ENCODE measurements around the gene EMC9.

The EMC9 gene, protein sequence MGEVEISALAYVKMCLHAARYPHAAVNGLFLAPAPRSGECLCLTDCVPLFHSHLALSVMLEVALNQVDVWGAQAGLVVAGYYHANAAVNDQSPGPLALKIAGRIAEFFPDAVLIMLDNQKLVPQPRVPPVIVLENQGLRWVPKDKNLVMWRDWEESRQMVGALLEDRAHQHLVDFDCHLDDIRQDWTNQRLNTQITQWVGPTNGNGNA

DNA sequence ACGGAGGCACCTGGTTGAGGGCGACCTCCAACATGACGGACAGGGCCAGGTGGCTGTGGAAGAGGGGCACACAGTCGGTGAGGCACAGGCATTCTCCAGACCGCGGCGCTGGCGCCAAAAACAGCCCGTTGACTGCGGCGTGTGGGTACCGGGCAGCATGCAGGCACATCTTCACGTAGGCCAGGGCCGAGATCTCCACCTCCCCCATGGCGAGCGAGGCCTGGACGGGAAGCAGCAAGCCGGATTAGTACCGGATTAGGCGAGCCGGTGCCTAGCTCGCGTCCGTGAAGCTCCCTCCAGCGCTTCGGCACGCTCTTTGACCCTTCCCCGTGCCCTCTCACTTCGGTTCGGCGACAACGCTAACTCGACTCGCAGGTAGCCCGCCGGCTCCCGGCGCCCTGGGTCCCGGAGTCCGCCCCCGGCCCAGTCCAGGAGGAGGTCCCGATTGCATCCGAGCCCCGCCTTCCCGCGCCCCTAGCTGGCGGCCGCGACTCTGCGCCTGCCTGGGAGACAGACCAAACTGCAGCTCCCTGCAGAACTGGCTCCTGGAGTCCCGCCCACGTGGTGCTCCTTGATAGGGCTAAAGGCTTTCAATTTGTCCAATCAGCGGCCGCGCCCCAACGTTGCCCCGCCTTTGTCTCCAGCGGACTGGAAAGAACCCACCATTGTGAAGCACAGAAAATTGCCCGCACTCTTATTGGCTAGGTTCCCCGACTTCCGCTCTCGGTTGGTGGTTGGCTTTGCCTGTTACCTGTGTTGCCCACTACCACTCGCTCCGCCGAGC, at the start of gene EMC9:
Gene EMC9, minus strand, starts transcription at position 495 of the 784 bp plus-strand sequence. Its CDS starts 287 bp downstream, at position 208.
- Histone ChIP-seq H3K36me3 (ENCODE audit: control insufficient read depth, insufficient read depth, low read length) (peaks cover 28% of the 10 kb centered on the region), H3K27me3 (replicated peaks; ENCODE audit: control insufficient read depth, insufficient read depth, low read length) (no peaks in the 10 kb centered on the region)
- peak; percentile 7 for TF ChIP-seq CTCF (IDR thresholded peaks at IDR 0.05; ENCODE audit: insufficient read depth, low read length, poor library complexity, severe bottlenecking)

GRCh38 chr14:24190416-24190815, 49.0 kb upstream of the EMC9 start:
- H3K36me3 ChIP-seq (ENCODE audit: control insufficient read depth, insufficient read depth, low read length) = peaks cover 24% of the 10 kb centered on the region
- no peak for TF ChIP-seq CTCF (IDR thresholded peaks at IDR 0.05; ENCODE audit: insufficient read depth, low read length, poor library complexity, severe bottlenecking)

More for the DNA sequence above, at the start of gene EMC9:
- peak; percentile 99 for DNase-seq (ENCODE audit: extremely low read depth, insufficient read length)
- H3K4me3 ChIP-seq (replicated peaks; ENCODE audit: low read depth, low read length) = peak within 1 kb of the TSS; percentile 74

DNA sequence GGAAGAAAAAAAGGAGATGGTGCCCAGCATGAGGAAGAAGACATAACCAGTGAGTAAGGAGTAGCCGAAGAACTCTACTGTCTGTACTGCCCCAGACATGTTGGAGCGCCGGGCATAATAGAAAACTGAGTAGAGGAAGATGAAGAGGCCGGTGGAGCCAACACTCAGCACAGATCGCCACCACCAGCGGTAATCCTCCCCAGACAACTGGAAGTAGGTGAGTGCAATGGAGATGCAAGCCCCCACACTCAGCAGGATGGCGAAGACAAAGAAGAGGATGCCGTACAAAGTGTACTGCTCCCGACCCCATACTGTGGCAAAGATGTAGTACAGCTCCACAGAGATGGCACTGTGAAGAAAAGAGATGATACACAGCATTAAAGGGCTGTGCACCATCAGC, 48.1 kb upstream of the EMC9 start:
- TF ChIP-seq CTCF (IDR thresholded peaks at IDR 0.05; ENCODE audit: insufficient read depth, low read length, poor library complexity, severe bottlenecking) = no peak
- H3K36me3 ChIP-seq (ENCODE audit: control insufficient read depth, insufficient read depth, low read length) = peaks cover 33% of the 10 kb centered on the region

More at GRCh38 chr14:24190416-24190815, 49.0 kb upstream of the EMC9 start:
- Histone ChIP-seq H3K27me3 (replicated peaks; ENCODE audit: control insufficient read depth, insufficient read depth, low read length) (no peaks in the 10 kb centered on the region), H3K4me3 (replicated peaks; ENCODE audit: low read depth, low read length) (no peak overlapping the region)
- no peak for DNase-seq (ENCODE audit: extremely low read depth, insufficient read length)

GRCh38 chr14:24189059-24189375, 47.6 kb upstream of the EMC9 start:
- no peak for TF ChIP-seq CTCF (IDR thresholded peaks at IDR 0.05; ENCODE audit: insufficient read depth, low read length, poor library complexity, severe bottlenecking)
- Histone ChIP-seq H3K27me3 (replicated peaks; ENCODE audit: control insufficient read depth, insufficient read depth, low read length) (no peaks in the 10 kb centered on the region), H3K36me3 (ENCODE audit: control insufficient read depth, insufficient read depth, low read length) (peaks cover 37% of the 10 kb centered on the region), H3K4me3 (replicated peaks; ENCODE audit: low read depth, low read length) (peak overlapping the region; percentile 29)
- no peak for DNase-seq (ENCODE audit: extremely low read depth, insufficient read length)

More for the DNA sequence above, 48.1 kb upstream of the EMC9 start:
- no peak for DNase-seq (ENCODE audit: extremely low read depth, insufficient read length)
- Histone ChIP-seq H3K4me3 (replicated peaks; ENCODE audit: low read depth, low read length) (no peak overlapping the region), H3K27me3 (replicated peaks; ENCODE audit: control insufficient read depth, insufficient read depth, low read length) (no peaks in the 10 kb centered on the region)

DNA sequence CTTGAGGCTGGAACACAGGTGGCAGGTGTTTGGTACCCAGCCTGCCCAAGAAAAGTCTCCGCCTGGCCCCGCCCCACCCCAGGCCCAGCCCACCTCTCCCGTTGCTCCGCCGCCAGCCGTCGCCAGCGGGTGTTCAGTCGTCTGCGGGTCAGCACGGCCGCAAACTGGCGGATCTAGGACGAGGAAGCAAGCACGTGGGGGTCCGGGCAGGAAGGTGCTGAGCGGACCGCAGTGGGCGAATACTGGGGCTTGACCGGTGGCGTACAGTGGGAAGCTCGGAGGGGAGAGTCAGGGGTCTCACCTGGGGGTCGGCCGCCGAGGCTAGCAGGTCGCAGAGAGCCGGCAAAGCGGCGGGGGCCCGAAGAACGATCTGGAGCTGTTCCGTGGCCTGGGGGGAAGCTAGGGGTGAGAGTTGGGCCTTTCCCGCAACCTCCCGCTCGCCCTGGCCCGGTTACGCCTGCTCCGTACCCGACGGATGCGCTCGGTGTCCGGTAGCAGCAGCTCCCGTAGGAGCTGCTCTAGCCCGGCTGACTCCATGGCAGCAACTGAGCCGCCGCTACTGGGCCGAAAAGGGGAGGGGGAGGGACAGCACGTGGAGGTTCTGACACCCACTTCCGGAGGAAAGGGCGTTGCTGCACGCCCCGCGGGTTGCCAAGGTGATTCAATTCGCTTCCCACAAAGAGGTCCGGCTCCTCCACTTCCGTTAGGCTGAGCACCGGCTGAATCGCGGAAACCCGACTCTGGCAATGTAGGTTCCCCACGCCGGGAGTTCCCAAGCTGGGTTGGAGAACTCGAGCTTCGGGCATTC, 47.1 kb upstream of the EMC9 start, which contains the start of gene IPO4:
Gene IPO4, minus strand, starts transcription at position 566 of the 808 bp plus-strand sequence. Its CDS starts 29 bp downstream, at position 537.
- Histone ChIP-seq H3K4me3 (replicated peaks; ENCODE audit: low read depth, low read length) (peak within 1 kb of the TSS; percentile 83), H3K36me3 (ENCODE audit: control insufficient read depth, insufficient read depth, low read length) (peaks cover 42% of the 10 kb centered on the region), H3K27me3 (replicated peaks; ENCODE audit: control insufficient read depth, insufficient read depth, low read length) (no peaks in the 10 kb centered on the region)
- no peak for TF ChIP-seq CTCF (IDR thresholded peaks at IDR 0.05; ENCODE audit: insufficient read depth, low read length, poor library complexity, severe bottlenecking)
- DNase-seq (ENCODE audit: extremely low read depth, insufficient read length) = peak; percentile 89

All from GM06990 (cell line).